OCI-LY7 (cell line): ENCODE measurements around the gene PQBP1.

Source experiments
- CTCF ChIP-seq: fragments of 200-600 bp; sonication (generic); conservative IDR thresholded peaks from 2 replicates; pipeline ENCODE4 v1.5.1; 2014; ENCODE audit warnings: mild to moderate bottlenecking, antibody characterized with exemption, low read length, moderate library complexity, mixed read lengths
- EZH2phosphoT487 ChIP-seq: fragments of 200-600 bp; sonication (generic); IDR thresholded peaks from 2 replicates; pipeline ENCODE4 v1.6.1; 2018; ENCODE audit warnings: low read depth, borderline replicate concordance, mild to moderate bottlenecking, mixed run types, antibody characterized with exemption, low read length, moderate library complexity, mixed read lengths

GRCh38 chrX:48920718-48921104, 23.0 kb downstream of the PQBP1 start:
- no peak for TF ChIP-seq CTCF
- TF ChIP-seq EZH2phosphoT487, result no peak
